Vagina (tissue), 2 donors: ENCODE measurements around the gene CHRNA5. TPM values are rescaled to one million over a fixed set of nuclear protein-coding genes. Genes with fewer than 3 reads are reported as not detected.

ENCODE experiments used
- DNase-seq, 2 donors: peaks; one replicate each; pipeline ENCODE4 v3.0.0-alpha.2; 2017; ENCODE audit errors: extremely low spot score in 2 of 2
- H3K27ac ChIP-seq: fragments of 200-600 bp; sonication (generic); one replicate; pipeline ENCODE4 v1.5.1; 2019
- H3K27me3 ChIP-seq: fragments of 200-600 bp; sonication (generic); one replicate; pipeline ENCODE4 v1.5.1; 2019
- H3K36me3 ChIP-seq, 2 donors: fragments of 200-600 bp; sonication (generic); one replicate each; pipeline ENCODE4 v1.5.1; 2017 to 2019
- H3K4me1 ChIP-seq: fragments of 200-600 bp; sonication (generic); one replicate; pipeline ENCODE4 v1.5.1; 2019
- H3K4me3 ChIP-seq, 2 donors: fragments of 200-600 bp; sonication (generic); 1 replicate in 1 of 2; 2 replicates in 1 of 2; pipeline ENCODE4 v1.5.1; 2016 to 2019
- H3K9me3 ChIP-seq: fragments of 200-600 bp; sonication (generic); one replicate; pipeline ENCODE4 v1.5.1; 2019
- CTCF ChIP-seq, 3 experiments: fragments of 450-650 bp in 2 of 3; fragments of 200-600 bp in 1 of 3; sonication (generic) in 1 of 3; IDR thresholded peaks; one replicate each; pipeline ENCODE4 v1.5.1; 2017 to 2019; ENCODE audit warnings: antibody characterized with exemption in 3 of 3, mild to moderate bottlenecking in 2 of 3, moderate library complexity in 2 of 3
- POLR2A ChIP-seq, 2 donors: fragments of 450-650 bp; IDR thresholded peaks; one replicate each; pipeline ENCODE4 v1.6.1; 2017; ENCODE audit warnings: antibody characterized with exemption in 2 of 2, mild to moderate bottlenecking in 2 of 2, moderate library complexity in 2 of 2
- POLR2AphosphoS5 ChIP-seq, 2 donors: sonication (generic); formaldehyde crosslinking; IDR thresholded peaks; one replicate each; pipeline ENCODE4 v1.9.0; 2017; ENCODE audit warnings: antibody characterized with exemption in 2 of 2, mild to moderate bottlenecking in 2 of 2, low read depth in 1 of 2; ENCODE audit not compliant: insufficient read depth in 1 of 2
- intact Hi-C: fragments of 100-400 bp; cut with DNase I; formaldehyde crosslinking; loops from one replicate; pipeline ENCODE4 v1.15.1; 2023
- total RNA-seq: library from RNA; depleted of rRNA; stranded (reverse); fragments of >200 nt; gene quantifications from one replicate; pipeline ENCODE4 v1.2.3, GENCODE V29; 2016

The CHRNA5 gene
- total RNA-seq, 1 donor from 2014 or later = 8.8 TPM

- peaks cover 20% of the 10 kb centered on the region for H3K4me1 ChIP-seq
- TF ChIP-seq POLR2AphosphoS5 (IDR thresholded peaks at IDR 0.05; ENCODE audit: insufficient read depth in 1 of 2, low read depth in 1 of 2) (no peak), CTCF (IDR thresholded peaks at IDR 0.05) (no peak), POLR2A (IDR thresholded peaks at IDR 0.05) (no peak)
- H3K9me3 ChIP-seq = no peaks in the 10 kb centered on the region
- H3K4me3 ChIP-seq = no peak overlapping the region
- peaks cover 13% of the 10 kb centered on the region for H3K27me3 ChIP-seq
- DNase-seq = no peak
- H3K27ac ChIP-seq = no peak overlapping the region
- intact Hi-C loops = loop anchor here (5.0 kb wide), 1 partner anchor 101 kb away; no protein-coding TSS in a partner anchor
- no peaks in the 10 kb centered on the region for H3K36me3 ChIP-seq
These were observed 51.2 kb downstream of the CHRNA5 start for GRCh38 chr15:78616506-78616905.

GRCh38 chr15:78617076-78617475, 51.8 kb downstream of the CHRNA5 start:
- TF ChIP-seq POLR2AphosphoS5 (IDR thresholded peaks at IDR 0.05; ENCODE audit: insufficient read depth in 1 of 2, low read depth in 1 of 2) (no peak), POLR2A (IDR thresholded peaks at IDR 0.05) (no peak), CTCF (IDR thresholded peaks at IDR 0.05) (no peak)
- H3K27me3 ChIP-seq = peaks cover 13% of the 10 kb centered on the region
- DNase-seq = no peak
- no peaks in the 10 kb centered on the region for H3K9me3 ChIP-seq
- no peaks in the 10 kb centered on the region for H3K36me3 ChIP-seq
- no peak overlapping the region for H3K4me3 ChIP-seq
- no peak overlapping the region for H3K27ac ChIP-seq
- intact Hi-C loops = loop anchor here (5.0 kb wide), 1 partner anchor 100 kb away; no protein-coding TSS in a partner anchor
- H3K4me1 ChIP-seq = peaks cover 20% of the 10 kb centered on the region

GRCh38 chr15:78617516-78617915, 52.2 kb downstream of the CHRNA5 start:
- peaks cover 20% of the 10 kb centered on the region for H3K4me1 ChIP-seq
- no peaks in the 10 kb centered on the region for H3K36me3 ChIP-seq
- H3K9me3 ChIP-seq = no peaks in the 10 kb centered on the region
- no peak for DNase-seq
- no peak overlapping the region for H3K4me3 ChIP-seq
- intact Hi-C loops = loop anchor here (5.0 kb wide), 1 partner anchor 100 kb away; no protein-coding TSS in a partner anchor
- peaks cover 13% of the 10 kb centered on the region for H3K27me3 ChIP-seq
- TF ChIP-seq CTCF (IDR thresholded peaks at IDR 0.05) = no peak
- TF ChIP-seq POLR2AphosphoS5 (IDR thresholded peaks at IDR 0.05; ENCODE audit: insufficient read depth in 1 of 2, low read depth in 1 of 2) = no peak
- no peak for TF ChIP-seq POLR2A (IDR thresholded peaks at IDR 0.05)
- no peak overlapping the region for H3K27ac ChIP-seq

GRCh38 chr15:78618064-78618463, 52.7 kb downstream of the CHRNA5 start:
- TF ChIP-seq POLR2AphosphoS5 (IDR thresholded peaks at IDR 0.05; ENCODE audit: insufficient read depth in 1 of 2, low read depth in 1 of 2) (no peak), POLR2A (IDR thresholded peaks at IDR 0.05) (no peak), CTCF (IDR thresholded peaks at IDR 0.05) (no peak)
- no peak overlapping the region for H3K4me3 ChIP-seq
- DNase-seq = no peak
- no peak overlapping the region for H3K27ac ChIP-seq
- H3K36me3 ChIP-seq = no peaks in the 10 kb centered on the region
- intact Hi-C loops = loop anchor here (5.0 kb wide), 1 partner anchor 99 kb away; no protein-coding TSS in a partner anchor
- peaks cover 20% of the 10 kb centered on the region for H3K4me1 ChIP-seq
- peaks cover 13% of the 10 kb centered on the region for H3K27me3 ChIP-seq
- no peaks in the 10 kb centered on the region for H3K9me3 ChIP-seq

- TF ChIP-seq POLR2A (IDR thresholded peaks at IDR 0.05) = no peak
- peak in 1 of 2 donors; percentile 40 for TF ChIP-seq POLR2AphosphoS5 (IDR thresholded peaks at IDR 0.05; ENCODE audit: insufficient read depth in 1 of 2, low read depth in 1 of 2)
- peak; percentile 81 to 89 (median 86) for TF ChIP-seq CTCF (IDR thresholded peaks at IDR 0.05)
- Histone ChIP-seq H3K4me3 (no peak overlapping the region), H3K4me1 (peaks cover 20% of the 10 kb centered on the region), H3K27ac (no peak overlapping the region), H3K9me3 (no peaks in the 10 kb centered on the region), H3K27me3 (peaks cover 13% of the 10 kb centered on the region), H3K36me3 (no peaks in the 10 kb centered on the region)
- intact Hi-C loops = loop anchor here (5.0 kb wide), 1 partner anchor 99 kb away; no protein-coding TSS in a partner anchor
- no peak for DNase-seq
These were observed 53.2 kb downstream of the CHRNA5 start for GRCh38 chr15:78618490-78618934.
